Fibroblast of upper back skin (primary cell): Measurements from ENCODE around the gene ZNF844.
"Not testable (repeated sequence)": the region's sequence is repeated elsewhere in the genome, so short reads cannot be mapped to it uniquely, and the experiment has no call there.

ENCODE experiments used
- DNase-seq: peaks from one replicate; pipeline ENCODE4 v3.0.0-alpha.2; 2013

Gene ZNF844

DNA sequence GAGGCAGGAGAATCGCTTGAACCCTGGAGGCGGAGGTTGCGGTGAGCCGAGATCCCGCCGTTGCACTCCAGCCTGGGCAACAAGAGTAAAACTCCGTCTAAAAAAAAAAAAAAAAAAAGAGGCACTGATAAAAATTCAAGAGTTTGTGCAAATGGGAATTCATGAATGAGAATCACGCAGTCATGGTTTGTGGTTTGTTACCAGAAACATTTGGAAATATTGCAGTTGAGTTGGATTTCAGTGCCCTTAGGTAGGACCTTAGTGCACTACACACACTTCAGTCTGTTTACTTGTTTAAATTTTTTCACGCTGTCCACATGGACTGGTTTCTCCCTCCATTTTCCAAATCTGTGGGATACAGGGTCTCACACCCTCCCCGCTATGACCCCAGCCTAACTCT lies 28.4 kb downstream of the ZNF844 start:
- DNase-seq: no peak

DNA sequence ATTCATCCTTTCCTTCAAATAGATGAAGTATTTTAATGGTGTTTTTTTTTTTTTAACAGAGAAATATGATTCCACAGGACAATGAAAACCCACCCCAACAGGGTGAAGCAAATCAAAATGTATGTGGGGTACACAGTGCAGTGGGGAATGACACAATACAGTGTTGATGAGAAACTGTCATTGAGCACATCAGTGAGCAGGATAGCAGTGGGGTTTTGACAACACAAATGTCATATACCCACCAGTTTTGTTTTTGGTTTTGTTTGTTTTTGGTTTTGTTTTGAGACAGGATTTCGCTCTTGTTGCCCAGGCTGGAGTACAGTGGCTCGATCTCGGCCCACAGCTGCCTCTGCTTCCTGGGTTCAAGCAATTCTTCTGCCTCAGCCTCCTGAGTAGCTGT lies 29.2 kb downstream of the ZNF844 start:
- no peak for DNase-seq

DNA sequence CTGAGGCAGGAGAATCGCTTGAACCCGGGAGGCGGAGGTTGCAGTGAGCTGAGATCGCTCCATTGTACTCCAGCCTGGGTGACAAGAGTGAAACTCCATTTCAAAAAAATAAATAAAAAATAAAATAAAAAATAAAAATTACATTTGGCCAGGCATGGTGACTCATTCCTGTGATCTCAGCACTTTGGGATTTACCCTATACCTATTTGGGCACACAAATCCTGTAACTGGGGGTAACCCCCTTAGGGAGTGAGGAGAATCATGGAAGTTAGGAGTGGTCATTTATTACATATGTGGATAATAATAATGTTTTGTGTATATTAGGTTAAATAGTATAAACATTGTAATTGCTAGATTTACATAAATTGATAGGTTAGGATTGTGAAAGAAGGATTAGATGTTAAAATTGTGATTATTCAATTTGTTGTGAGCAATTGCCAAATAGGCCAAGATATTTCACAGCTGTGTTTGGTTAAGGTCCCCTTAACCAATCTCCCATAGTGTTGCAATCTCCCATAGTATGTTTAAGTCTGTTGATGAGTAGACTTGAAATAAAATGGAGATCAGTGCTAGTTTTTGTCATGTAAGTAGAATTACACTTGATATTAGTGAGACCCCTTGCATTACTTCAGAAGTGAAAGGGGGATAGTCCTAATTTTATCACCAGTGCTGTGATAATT lies 30.7 kb downstream of the ZNF844 start:
- no peak for DNase-seq

DNA sequence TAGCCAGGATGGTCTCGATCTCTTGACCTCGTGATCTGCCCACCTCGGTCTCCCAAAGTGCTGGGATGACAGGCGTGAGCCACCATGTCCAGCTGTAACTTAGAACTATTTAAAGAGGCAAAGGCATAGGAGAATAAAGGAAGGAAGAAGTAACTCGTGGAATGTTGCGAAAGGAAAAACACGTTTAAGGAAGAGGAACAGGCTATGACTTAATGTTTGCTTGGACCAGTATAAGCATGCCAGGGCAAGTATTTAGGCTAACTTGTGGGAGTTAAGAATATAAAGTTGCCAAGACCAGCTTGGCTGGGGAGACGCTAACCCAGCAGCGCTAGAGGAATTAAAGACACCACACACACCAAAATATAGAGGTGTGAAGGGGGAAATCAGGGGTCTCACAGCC lies 33.5 kb downstream of the ZNF844 start:
- DNase-seq: no peak

DNA sequence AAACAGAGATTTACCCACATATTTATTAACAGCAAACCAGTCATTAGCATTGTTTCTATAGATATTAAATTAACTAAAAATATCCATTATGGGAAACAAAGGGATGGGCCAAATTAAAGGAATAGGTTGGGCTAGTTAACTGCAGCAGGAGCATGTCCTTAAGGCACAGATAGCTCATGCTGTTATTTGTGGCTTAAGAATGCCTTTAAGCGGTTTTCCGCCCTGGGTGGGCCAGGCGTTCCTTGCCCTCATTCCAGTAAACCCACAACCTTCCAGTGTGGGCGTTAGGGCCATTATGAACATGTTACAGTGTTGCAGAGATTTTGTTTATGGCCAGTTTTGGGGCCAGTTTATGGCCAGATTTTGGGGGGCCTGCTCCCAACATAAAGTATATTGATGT lies 39.4 kb downstream of the ZNF844 start:
- not testable (repeated sequence) for DNase-seq

DNA sequence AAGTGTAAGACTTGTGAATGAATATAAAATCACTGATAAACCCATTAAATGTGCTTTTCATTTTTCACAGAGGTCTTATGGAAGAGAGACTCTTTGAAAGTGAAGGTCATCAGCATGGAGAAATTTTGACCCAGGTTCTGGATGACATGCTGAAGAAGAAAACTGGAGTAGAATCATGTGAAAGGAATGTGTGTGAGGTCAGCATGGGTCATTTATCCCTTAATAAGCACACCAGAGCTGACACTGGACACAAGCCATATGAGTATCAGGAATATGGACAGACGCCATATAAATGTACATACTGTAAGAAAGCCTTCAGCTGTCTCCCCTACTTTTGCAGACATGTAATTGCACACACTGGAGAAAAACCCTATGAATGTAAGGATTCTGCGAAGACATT lies 46.6 kb downstream of the ZNF844 start:
- no peak for DNase-seq

DNA sequence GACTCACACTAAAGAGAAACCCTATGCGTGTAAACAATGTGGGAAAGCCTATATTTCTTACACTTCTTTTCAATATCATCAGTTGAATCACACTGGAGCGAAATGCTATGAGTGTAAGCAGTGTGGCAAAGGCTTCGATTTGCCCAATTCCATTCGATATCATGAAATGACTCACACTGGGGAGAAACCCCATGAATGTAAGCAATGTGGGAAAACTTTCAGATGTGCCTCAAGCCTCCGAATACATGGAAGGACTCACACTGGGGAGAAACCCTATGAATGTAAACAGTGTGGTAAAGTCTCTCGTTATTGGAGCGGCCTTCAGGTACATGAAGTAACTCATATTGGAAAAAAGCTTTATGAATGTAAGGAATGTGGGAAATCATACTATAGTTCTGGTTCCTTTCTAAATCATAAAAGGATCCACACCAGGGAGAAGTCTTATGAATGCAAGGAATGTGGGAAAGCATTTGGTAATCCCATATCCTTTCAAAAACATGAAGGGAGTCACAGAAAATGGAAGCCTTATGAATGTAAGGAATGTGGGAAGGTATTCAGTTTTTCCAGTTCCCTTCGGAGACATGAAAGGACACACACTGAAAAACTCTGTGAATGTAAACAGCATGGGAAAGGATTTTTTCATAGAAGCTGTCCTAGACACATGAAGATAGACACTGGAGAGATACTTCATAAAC lies 47.6 kb downstream of the ZNF844 start:
- DNase-seq: no peak

DNA sequence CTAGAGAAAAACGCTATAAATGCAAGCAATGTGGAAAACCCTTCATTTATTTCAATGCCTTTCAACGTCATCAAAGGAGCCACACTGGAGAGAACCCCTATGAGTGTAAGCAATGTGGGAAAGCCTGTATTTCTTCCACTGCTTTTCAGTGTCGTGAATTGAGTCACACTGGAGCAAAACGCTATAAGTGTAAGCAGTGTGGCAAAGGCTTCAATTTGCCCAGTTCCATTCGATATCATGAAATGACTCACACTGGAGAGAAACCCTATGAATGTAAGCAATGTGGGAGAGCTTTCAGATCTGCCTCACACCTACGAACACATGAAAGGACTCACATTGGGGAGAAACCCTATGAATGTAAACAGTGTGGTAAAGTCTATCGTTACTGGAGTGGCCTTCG lies 48.2 kb downstream of the ZNF844 start:
- no peak for DNase-seq

DNA sequence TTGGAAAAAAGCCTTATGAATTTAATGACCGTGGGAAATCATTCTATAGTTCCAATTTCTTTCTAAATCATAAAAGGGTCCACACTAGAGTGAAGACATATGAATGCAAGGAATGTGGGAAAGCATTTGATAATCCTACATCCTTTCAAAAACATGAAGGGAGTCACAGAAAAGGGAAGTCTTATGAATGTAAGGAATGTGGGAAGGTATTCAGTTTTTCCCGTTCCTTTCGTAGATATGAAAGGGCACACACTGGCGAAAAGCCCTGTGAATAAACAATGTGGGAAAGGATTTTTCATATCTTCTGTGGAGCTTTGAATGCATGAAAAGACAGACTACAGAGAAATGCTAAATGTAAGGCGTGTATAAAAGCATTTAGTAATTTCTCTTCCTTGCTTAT lies 48.6 kb downstream of the ZNF844 start:
- DNase-seq: no peak

DNA sequence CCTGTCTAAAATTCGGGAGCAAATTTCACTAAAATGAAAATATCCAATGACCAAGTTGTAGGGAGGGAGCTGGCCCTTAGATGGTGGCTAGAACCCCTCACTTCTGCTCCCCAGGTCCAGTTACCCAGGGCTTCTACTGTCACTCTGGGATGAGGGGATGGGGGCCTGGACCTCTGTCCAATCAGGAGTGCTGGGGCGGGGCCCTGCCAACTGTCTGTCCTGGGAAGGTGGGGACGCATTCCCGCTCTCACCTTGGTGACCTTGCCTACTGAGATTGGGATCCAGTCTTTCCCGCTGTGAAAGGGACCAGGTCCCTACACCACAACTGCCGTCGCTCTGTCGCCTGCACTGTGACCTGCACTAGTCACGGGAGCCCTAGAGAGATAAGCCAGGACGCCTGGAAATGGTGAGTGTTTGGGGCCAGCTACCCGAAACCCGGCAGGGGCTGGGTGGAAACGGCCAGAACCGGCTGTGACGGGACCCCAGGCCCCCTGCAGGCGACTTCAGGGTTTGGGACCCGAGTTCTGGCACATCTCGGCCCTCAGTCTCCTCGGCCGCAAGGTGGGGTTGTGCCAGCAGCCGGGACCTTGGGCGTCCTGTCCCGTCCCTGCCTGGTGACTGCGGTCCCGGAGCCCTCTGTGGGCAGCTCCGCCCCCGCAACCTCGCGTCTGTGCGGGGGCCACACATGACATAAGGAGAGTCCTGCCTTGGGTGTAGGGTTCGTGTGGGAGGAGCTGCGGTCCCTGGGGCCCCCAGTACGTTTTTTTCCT lies 52.9 kb downstream of the ZNF844 start:
- no peak for DNase-seq

DNA sequence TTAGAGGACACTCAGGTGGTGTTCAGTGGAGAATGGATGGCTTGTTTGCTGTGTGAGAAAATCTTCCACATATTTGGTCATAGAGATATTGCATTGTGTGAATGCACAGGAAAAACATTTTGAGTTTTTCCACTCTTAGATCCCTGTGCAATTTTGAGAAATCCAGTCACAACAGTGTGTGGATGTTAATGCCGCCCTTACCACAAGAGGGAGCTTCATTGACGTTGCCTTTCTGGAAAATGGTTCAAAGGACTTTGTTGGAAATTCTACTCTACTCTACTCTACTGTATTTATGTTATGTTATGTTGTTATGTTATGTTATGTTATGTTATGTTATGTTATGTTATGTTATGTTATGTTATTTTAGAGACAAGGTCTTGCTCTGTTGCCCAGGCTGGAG lies 62.2 kb downstream of the ZNF844 start:
- DNase-seq: no peak
